OCI-LY1 (cell line): ENCODE data around the gene UBE2D4.

Experiments used
- CTCF ChIP-seq: fragments of 200-600 bp; sonication (generic), shearing (Covaris generic); IDR thresholded peaks from 2 replicates; pipeline ENCODE4 v1.5.1; 2017; ENCODE audit warnings: mild to moderate bottlenecking, antibody characterized with exemption, low read length, moderate library complexity, mixed read lengths
- EZH2 ChIP-seq: fragments of 200-600 bp; sonication (generic), shearing (Covaris generic); IDR thresholded peaks from 2 replicates; pipeline ENCODE4 v1.8.0; 2017; ENCODE audit warnings: borderline replicate concordance, mixed run types, mild to moderate bottlenecking, antibody characterized with exemption, low read length, moderate library complexity, mixed read lengths

- TF ChIP-seq EZH2 = no peak
- no peak for TF ChIP-seq CTCF
Measured at GRCh38 chr7:43884617-43885016, 41.6 kb upstream of the UBE2D4 start.
